Measurements from ENCODE around the gene ADAMTS15.

The ADAMTS15 gene

GRCh38 chr11:130448416-130449309 is at the start of gene ADAMTS15 (continued):
- TF ChIP-seq ZNF394 (tag by site-specific recombination; IDR thresholded peaks at IDR 0.05; ENCODE audit: borderline replicate concordance) (peak; percentile 17; the same call in 1 of the 2 replicates), TCF7L2 (IDR thresholded peaks at IDR 0.05; ENCODE audit: borderline replicate concordance, low read depth, low read length) (no peak), ZNF521 (tag by site-specific recombination; IDR thresholded peaks at IDR 0.05) (no peak), ZNF791 (tag by site-specific recombination; IDR thresholded peaks at IDR 0.05) (no peak), ZNF621 (tag by site-specific recombination; IDR thresholded peaks at IDR 0.05) (no peak), ZNF274 (IDR thresholded peaks at IDR 0.05; ENCODE audit: low read length) (no peak), ZNF274 (tag by site-specific recombination; IDR thresholded peaks at IDR 0.05; ENCODE audit: borderline replicate concordance) (no peak), ZSCAN5A (tag by site-specific recombination; IDR thresholded peaks at IDR 0.05) (no peak), ZNF155 (tag by site-specific recombination; IDR thresholded peaks at IDR 0.05) (no peak), ZNF416 (tag by site-specific recombination; IDR thresholded peaks at IDR 0.05) (no peak), EGR2 (tag by site-specific recombination; IDR thresholded peaks at IDR 0.05; ENCODE audit: low read depth) (peak; percentile 37; the same call in 1 of the 2 replicates), ZNF623 (tag by site-specific recombination; IDR thresholded peaks at IDR 0.05) (no peak), MEIS1 (CRISPR knock-in tag; IDR thresholded peaks at IDR 0.05; ENCODE audit: borderline replicate concordance) (no peak), ZNF571 (tag by site-specific recombination; IDR thresholded peaks at IDR 0.05) (no peak), ZNF354C (tag by site-specific recombination; IDR thresholded peaks at IDR 0.05; ENCODE audit: borderline replicate concordance, low read depth) (no peak), HOXD13 (CRISPR knock-in tag; IDR thresholded peaks at IDR 0.05; ENCODE audit: borderline replicate concordance) (no peak), KLF7 (tag by site-specific recombination; IDR thresholded peaks at IDR 0.05; ENCODE audit: borderline replicate concordance) (no peak), ZNF184 (tag by site-specific recombination; IDR thresholded peaks at IDR 0.05) (no peak), ZNF266 (tag by site-specific recombination; IDR thresholded peaks at IDR 0.05; ENCODE audit: low read depth) (no peak), ZSCAN30 (tag by site-specific recombination; IDR thresholded peaks at IDR 0.05) (no peak), ZBTB44 (tag by site-specific recombination; IDR thresholded peaks at IDR 0.05) (no peak), SETDB1 (IDR thresholded peaks at IDR 0.05; ENCODE audit: insufficient read length, low read length) (no peak), ZNF792 (tag by site-specific recombination; IDR thresholded peaks at IDR 0.05) (no peak), ZNF174 (tag by site-specific recombination; IDR thresholded peaks at IDR 0.05) (no peak), ZNF223 (tag by site-specific recombination; IDR thresholded peaks at IDR 0.05) (0 out of 2 replicates have a peak, but pooled peaks have one; percentile 28), ZBTB49 (tag by site-specific recombination; IDR thresholded peaks at IDR 0.05; ENCODE audit: low read depth) (no peak), KLF16 (tag by site-specific recombination; IDR thresholded peaks at IDR 0.05) (no peak), ZNF311 (tag by site-specific recombination; IDR thresholded peaks at IDR 0.05; ENCODE audit: borderline replicate concordance) (no peak), ZFP41 (tag by site-specific recombination; IDR thresholded peaks at IDR 0.05; ENCODE audit: borderline replicate concordance) (no peak)
- TF ChIP-seq, protein P1, sequence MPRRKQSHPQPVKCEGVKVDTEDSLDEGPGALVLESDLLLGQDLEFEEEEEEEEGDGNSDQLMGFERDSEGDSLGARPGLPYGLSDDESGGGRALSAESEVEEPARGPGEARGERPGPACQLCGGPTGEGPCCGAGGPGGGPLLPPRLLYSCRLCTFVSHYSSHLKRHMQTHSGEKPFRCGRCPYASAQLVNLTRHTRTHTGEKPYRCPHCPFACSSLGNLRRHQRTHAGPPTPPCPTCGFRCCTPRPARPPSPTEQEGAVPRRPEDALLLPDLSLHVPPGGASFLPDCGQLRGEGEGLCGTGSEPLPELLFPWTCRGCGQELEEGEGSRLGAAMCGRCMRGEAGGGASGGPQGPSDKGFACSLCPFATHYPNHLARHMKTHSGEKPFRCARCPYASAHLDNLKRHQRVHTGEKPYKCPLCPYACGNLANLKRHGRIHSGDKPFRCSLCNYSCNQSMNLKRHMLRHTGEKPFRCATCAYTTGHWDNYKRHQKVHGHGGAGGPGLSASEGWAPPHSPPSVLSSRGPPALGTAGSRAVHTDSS (tag by site-specific recombination; IDR thresholded peaks at IDR 0.05): no peak

Measured in HEK293 (cell line).